OCI-LY1 (cell line): ENCODE results near the gene EPHB2.

ENCODE experiments used
- CTCF ChIP-seq: fragments of 200-600 bp; sonication (generic), shearing (Covaris generic); IDR thresholded peaks from 2 replicates; pipeline ENCODE4 v1.5.1; 2017; ENCODE audit warnings: mild to moderate bottlenecking, antibody characterized with exemption, low read length, moderate library complexity, mixed read lengths
- EZH2 ChIP-seq: fragments of 200-600 bp; sonication (generic), shearing (Covaris generic); IDR thresholded peaks from 2 replicates; pipeline ENCODE4 v1.8.0; 2017; ENCODE audit warnings: borderline replicate concordance, mixed run types, mild to moderate bottlenecking, antibody characterized with exemption, low read length, moderate library complexity, mixed read lengths

DNA sequence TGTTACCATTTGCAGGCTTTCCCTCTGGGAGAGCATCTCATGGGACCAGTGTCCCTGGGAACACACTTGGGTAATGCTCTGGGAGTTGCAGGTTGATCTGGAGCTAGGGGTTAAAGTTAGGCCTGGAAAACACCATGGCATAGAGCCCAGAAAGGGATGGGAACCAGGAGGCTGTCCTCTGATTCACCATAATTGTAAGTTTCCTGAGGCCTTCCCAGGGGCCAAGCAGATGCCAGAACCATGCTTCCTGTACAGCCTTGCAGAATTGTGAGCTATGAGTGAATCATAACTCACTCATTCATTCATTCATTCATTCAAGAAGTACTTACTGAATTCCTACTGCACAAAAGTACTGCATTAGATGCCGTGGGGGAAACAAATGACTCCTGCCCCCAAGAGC is 212.0 kb downstream of the EPHB2 start:
- no peak for TF ChIP-seq CTCF
- TF ChIP-seq EZH2, result no peak
